GM18517 (cell line): Measurements from ENCODE around the gene XPNPEP2.

Experiments used
- ATAC-seq: cut with Tn5 transposase; IDR thresholded peaks from one replicate; pipeline ENCODE4 v1.9.1; 2021; ENCODE audit warnings: mild to moderate bottlenecking, moderate library complexity; ENCODE audit not compliant: unreplicated experiment

XPNPEP2 gene

DNA sequence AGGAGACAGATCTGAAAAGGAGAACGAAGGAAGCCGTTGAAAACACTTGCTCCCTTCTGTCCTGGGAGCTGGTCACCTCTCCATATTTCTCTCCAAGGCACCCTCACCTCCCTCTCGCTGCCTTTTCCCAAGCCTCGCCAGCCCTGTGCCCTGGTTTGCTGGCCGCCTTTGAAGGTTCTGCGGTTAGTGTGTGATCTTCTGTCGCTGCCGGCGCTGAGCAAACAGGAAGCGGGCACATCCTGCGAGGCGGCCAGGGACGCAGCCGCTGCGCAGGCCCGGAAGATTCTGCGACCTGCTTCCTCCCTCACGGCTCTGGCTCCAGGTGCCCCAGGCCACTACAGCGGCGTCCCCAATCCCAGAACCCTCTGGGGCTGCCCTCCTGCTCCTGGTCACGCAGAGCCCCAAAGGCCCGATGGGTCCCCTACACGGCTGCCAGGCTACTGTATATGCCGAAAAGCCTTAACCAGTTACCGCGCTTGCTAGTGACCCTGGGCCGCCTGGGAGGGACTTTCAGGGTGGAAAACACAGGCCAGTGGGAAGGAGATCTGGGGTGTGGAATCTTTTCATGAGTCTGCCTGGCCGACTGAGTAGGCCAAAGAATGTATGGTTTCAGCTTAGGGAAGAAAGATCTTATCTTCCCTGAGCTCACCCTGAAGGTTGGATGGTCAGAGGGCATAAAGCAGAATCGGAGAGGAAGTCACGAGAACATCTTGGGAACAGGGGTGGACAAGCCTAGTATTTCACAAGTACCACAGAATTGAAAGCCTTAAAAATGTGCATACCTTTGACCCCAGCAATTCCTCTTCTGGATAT lies 38.6 kb downstream of the XPNPEP2 start:
- no peak for ATAC-seq

DNA sequence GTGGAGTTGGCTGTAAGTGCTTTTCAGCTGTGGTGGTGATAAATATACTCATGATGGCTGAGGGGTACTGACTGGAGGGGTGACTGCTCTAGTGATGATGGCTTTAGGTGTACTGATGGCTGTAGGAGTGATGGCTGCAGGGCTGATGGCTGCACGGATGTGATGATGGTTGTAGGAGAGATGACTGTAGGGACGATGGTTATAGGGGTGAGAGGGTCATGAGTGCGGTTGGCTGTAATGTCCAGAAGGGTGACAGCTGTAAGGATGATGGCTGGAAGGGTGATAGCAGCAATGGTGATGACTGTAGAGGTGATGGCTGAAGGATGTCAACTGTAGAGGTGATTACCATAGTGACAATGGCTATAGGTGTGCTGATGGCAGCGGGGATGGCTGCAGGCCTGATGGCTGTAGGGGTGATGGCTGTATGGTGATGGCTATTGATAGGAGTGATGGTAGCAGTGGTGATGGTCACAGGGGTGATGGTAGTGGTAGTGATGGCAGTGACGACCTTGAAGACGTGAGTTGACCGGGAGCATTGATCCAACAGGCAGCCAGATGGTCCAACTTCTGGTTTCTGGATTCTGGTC lies 40.4 kb downstream of the XPNPEP2 start:
- no peak for ATAC-seq

DNA sequence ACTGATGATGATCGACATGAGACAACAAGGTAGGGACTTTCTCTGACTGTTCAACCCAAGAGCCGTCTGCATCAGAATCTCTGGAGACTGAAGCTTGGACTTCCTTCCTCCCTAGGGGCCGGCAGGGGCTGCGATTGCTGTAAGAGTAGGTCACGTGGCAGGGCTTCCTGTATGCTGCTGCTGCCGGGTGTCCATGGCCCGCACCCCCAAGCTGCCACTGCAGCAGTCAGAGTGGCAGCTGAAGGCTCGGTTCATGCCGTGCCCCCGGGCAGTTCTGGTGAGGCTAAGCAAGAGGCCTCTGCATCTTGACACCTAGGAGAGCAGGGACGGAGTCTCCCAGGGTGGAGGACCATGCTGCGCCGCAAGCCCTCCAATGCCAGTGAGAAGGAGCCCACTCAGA lies 41.0 kb downstream of the XPNPEP2 start, which contains the start of gene SASH3:
SASH3 (plus strand) TSS at position 203 of the 400 bp plus-strand sequence; CDS start at position 352, 149 bp downstream.
- no peak for ATAC-seq

DNA sequence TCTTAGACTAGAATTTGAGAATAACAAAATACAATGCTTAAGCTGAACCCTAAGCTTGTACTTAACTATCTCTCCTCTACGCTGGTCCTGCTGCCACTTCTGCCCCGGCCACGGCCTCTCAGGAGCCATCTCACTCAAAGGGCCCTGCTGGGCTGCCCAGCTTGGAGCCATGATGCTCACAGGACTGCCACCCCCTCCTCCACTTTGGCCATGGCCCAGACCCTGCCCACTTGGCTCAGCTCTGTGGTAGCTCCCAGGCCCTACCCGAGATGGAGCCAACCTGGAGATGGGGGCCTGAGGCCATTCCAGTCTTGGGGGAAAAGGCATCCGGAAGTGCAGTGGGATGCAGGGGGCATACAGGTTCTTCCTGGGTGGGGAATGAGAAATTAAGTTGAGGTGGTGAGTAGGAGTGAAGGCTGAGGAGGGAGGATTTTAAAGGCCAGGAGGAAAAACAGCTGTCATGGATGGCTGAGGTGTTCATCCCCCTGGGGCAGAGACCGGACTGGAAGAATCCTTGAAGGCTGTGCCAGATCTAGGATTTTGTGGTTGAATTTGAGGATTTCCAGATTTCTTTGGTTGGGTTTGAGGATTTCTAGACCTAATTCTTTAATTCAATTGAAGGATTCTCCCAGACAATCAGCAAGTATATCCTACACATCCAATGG lies 41.8 kb downstream of the XPNPEP2 start:
- ATAC-seq, result no peak

DNA sequence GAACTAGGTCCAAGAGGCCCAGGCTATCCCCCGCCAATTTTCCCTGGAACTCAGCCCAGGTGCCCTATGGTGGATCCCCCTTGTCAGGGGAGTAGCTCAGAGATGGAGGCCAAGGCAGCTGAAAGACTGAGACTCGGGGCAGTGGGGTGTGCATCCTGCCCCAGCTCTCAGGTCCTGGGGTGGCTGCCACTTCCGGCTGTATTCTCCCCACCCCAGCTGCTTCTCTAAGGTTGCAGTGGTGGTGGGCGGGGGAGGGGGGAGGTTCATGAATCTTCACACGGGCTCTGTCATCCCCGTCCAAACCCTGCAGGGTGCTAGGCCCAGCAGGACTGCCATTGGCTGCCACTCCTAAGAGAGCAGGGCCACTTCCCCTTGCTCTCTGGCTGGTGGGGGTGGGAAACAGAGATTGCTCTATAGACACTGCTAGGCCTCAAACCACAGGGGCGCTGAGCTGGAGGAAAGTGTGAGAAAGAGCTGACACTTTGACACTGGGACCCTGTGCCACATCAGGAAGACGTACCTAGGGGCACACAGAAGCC lies 42.4 kb downstream of the XPNPEP2 start:
- peak; percentile 69 for ATAC-seq

DNA sequence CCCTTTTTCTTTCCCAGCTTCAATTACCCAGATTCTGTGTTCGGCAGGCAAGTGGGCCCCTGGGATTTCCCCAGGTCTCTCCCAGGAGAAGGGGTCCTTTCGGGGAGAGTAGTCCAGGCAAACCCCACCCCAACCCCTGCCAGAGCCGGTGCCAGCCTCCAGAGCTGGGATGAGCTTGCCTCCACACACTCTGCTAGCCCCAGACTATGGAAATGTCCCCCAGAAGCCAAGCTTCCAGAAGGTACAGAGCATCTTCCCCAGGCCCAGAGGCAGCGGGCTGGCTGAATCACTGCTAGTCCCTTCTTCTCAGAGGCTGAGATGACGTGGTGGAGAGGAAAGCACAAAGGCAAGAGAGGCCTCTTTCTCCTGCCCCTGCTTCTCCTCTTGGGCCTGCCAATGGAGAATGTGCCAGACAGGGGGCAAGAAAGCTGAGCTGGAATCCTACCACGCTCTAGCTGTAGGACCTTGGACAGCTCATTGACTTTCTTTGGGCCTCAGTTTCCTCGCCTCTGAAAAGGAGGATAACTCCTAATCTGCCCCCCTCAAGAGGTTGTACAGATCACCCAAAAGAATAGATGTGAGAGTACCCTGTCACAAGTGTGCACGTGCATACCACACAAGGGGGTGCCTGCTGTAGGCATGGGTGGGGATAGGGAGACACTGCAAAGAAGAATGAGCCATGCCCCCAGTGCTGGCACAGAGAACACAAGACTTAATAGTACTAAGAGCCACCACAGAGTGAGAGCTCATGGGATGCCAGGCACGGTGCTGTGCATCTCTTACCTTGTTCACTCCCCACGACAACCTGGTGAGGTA lies 43.1 kb downstream of the XPNPEP2 start:
- ATAC-seq, result no peak

DNA sequence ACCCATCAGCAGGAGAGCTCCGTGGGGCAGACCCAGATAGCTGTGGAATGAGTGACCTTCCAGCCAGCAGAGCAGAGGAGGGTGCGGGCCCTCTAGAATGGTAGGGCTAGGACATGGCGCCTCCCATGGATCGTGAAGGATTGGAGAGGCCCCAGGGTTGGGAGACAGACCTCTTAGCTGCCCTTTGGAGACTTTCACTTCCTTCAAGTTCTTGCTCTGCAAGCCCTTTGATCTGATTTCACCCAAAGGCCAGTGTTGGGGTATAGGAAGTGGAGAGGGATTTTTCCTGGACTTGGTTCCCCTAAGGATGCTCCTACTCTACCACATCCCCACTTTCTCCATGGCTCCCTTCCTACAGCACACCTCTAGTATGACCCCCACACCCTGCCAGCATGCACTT lies 43.9 kb downstream of the XPNPEP2 start:
- no peak for ATAC-seq

DNA sequence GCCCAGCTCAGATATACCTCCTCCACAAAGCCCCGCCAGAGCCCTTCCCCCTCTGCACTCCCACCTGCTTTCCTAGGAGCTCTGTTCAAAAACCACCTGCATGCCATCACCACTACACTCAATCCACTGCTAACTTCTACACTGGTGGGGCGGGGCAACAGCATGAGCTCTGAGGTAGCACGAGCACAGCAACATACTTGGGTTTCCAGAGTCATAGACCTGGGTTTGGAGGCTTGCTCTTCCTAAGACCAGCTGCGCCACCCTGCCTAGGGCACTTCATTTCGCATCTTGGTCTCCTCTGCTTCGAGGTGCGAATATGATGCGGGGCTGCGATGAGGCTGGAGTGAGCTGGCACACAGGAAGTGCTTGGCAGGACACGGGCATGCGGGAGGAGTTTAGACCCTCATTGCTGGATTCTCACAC lies 44.5 kb downstream of the XPNPEP2 start:
- ATAC-seq, result no peak

DNA sequence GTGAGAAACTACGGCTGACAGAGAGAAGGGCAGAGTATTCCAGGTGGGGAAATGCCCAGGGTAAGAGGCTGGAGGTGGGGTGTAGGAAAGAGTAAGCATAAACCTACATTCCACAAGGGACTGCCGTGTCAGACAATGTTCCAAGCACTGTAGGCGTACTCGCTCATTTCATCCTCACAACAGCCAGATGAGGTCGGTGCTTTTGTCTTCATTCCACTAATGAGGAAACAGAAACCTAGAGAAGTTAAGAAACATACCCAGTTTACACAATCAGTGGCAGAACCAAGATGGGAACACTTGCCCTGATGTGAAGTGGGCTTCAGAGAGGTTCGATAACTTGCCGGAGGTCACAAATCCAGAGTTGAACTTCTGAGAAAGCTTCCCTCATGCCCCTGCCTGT lies 45.6 kb downstream of the XPNPEP2 start:
- no peak for ATAC-seq

DNA sequence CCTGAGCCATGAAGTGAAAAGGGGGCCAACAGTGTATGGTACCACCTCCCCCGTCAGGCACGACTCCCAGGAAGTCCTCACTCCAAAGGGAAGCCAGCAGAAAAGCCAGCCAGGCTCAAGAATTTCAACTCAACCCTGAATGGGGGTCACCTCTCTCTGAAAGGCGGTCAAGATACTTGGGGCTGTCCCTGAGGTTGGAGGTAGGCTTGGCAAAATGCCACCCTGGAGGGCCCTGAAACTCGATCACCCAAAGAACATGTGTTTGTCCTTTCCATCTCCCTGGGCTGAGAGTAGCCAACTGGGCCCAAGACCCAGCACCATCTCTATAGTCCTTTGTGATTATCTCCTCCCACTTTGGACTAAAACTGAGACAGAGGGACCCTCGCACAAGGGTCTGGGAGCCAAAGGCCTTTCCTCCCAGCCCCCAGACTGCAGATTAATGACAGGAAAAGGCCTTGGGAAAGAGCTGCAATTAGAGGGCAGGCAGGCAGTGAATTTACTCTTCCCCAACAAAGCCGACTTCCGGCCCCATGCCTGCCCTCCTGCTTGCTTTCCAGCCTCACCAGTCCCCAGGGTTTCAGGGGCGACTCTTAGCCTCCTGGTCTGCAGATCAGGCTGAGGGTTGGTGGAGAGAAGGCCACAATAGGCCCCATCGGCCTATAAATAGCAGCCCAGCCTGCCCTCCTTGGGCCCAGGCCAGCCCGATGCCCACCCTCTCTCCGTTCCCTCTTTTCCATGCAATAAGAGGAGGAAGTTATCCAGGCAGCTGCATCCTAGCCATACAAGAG lies 46.6 kb downstream of the XPNPEP2 start:
- no peak for ATAC-seq

DNA sequence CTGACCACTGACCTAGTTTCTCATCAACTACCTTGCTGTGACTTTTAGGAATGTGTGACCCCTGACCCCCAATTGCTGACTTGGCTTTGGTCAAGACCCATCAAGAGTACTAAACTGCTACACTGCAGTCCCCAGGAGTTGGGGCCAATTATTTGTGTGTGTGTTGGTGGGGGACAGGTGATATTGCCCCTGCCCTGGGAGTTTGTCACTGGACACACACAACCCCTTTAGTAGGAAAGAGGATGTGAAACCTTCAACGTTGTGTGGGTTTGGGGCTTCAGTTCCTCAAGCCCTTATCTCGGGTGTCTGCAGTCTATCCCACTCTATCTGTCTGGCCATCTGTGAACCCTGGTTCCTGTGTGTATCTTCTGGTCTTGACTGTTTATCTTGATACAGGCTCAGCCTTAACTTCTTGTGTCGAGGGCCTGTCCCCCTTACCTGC lies 47.5 kb downstream of the XPNPEP2 start:
- peak; percentile 85 for ATAC-seq

DNA sequence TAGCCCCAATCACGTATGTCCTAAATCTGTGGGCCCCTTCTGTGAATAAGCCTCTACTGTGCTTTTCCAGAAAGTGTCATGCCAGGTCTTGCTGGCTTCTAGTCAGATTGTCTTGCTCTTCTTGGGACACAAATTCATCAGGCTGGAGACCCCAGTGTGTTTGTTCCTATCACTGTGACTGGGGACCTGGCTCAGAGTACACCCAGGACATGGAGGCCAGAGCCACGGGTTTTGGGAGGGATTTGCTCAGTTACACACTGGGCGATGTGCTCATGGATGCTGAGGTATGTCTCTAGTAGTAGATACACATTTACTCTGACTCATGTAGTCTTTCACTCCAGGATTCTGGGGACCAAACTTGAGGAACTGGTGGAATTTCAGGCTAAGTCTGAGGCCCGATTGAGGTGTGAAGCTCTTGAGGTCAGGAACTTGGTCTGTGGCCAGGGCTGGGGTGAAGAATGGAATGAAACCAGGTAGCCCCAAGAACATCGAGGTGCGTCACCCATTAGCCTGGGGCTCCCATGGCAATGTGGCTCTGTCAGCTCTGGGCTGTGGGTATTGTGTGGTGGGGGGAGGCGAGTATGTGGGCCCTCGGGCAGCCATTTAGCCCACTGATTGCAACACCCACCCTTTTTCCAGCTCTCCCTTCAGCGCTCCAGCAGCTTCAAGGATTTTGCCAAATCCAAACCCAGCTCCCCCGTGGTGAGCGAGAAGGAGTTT lies 48.7 kb downstream of the XPNPEP2 start:
- no peak for ATAC-seq

DNA sequence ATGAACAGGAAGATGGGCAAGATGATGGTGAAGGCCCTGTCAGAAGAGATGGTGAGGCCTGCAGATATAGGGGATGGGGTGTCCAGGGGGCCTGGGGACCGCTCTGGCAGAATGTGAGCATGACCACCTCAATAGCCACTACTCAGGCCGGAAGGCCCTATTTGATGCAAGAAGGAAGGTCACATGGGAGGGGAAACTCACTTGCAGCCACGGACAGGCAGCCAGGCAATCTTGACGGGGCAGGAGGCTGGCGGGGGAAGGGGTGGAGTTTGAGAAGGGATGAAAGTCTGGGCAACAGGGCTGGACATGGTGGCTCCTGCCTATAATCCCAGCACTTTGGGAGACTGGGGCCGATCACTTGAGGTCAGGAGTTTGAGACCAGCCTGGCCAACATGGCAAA lies 49.7 kb downstream of the XPNPEP2 start:
- ATAC-seq, result no peak

DNA sequence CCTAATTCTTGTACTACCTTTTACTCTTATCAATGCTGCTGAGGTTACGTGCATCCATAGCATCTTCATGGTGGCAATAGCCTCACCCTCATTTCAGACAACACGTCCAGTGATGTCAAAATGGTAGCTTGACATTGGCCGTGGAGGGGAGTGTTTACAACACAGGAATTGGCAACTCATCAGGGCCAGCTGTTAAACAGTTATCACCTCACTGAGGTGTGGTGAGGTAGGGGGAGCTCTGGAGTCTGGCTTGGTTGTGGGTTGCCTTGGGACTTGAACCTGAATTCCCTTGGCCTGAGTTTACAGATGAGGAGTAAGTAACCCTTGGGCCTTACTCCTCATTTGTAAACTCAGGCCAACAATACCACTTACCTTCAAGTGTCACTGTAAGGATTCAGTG lies 51.4 kb downstream of the XPNPEP2 start:
- no peak for ATAC-seq

DNA sequence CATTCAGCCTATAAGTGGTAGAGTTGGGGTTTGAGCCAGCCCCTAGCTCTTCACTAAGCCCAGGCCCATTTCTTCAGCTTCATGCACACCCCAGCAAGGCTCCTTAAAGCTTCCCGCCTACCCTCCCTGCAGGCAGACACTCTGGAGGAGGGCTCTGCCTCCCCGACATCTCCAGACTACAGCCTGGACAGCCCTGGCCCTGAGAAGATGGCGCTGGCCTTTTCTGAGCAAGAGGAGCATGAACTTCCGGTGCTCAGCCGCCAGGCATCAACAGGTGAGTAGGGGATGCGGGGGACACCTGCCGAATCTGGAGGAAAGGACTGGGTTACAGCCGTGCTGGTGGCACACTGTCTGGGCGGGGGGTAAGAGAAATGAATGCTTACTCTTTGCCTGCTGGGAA lies 52.0 kb downstream of the XPNPEP2 start:
- ATAC-seq, result no peak

DNA sequence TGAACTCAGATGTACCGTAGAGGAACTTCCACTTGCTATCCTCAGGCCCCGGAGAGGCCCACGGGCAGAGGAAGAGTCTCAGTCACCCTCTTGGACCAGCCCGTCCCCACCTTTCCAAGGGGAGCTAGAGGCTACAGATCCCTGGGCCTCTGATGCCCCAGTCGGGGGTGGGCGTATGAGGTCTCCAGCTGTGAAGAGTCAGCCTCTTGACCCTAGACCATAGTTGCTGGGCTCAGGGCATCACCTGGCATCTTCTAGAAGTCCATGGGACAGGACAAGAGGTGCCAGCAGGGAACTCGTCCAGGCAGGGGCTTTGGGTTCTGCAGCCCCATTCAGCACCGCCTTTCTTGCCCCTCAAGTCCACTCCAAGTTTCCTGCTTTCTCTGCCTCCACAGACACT lies 52.6 kb downstream of the XPNPEP2 start:
- ATAC-seq, result no peak

DNA sequence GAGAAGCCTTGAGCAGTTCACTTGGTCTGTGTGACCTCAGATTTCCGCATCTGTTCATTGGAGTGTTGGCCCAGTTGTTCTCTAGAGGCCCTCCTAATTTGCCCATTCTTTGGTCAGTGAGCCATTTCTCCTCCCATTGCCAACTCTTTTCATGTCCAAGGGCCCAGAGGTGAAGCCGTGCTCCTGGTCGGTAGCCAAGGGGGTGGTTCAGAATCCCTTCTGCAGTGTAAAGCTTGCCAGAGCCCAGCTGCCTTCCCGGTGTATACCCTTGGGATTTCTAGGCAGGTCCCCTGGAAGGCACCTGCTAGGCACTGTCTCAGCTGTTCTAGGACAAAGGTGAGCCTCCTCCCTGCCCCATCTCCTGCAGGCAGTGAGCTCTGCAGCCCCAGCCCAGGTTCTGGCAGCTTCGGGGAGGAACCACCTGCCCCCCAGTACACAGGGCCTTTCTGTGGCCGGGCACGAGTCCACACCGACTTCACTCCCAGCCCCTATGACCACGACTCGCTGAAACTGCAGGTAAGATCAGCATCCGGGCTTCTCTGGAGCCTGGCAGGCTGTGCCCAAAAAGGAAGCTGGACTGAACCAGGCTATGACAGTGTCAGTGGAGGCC lies 53.3 kb downstream of the XPNPEP2 start:
- ATAC-seq, result no peak

DNA sequence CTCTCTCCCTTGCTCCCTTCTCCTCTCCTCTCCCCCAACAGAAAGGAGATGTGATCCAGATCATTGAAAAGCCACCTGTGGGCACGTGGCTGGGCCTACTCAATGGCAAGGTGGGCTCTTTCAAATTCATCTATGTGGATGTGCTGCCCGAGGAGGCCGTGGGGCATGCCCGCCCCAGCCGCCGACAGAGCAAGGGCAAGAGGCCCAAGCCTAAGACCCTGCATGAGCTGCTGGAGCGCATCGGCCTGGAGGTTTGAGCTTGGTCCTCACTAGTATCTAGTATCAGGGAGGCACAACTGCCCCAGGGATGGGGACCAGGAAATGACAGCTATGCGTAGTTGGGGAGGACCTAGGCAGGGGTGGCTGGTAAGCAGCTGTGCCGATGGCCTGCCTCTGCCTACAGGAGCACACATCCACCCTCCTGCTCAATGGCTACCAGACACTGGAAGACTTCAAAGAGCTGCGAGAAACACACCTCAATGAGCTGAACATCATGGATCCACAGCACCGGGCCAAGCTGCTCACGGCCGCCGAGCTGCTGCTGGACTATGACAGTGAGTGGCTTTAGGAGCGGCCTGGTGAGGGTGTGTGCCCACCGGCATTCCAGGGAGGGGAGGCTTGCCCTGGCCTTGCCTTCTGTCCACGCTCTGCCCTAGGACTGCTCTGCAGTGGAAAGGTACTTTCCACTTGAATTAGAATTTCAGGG lies 54.0 kb downstream of the XPNPEP2 start:
- no peak for ATAC-seq
